GM18511 (cell line): Measurements from ENCODE around the gene BSDC1.

Experiments
- ATAC-seq: cut with Tn5 transposase; IDR thresholded peaks from one replicate; pipeline ENCODE4 v1.9.1; 2021; ENCODE audit warnings: mild to moderate bottlenecking, moderate library complexity; ENCODE audit not compliant: unreplicated experiment

Gene BSDC1

DNA sequence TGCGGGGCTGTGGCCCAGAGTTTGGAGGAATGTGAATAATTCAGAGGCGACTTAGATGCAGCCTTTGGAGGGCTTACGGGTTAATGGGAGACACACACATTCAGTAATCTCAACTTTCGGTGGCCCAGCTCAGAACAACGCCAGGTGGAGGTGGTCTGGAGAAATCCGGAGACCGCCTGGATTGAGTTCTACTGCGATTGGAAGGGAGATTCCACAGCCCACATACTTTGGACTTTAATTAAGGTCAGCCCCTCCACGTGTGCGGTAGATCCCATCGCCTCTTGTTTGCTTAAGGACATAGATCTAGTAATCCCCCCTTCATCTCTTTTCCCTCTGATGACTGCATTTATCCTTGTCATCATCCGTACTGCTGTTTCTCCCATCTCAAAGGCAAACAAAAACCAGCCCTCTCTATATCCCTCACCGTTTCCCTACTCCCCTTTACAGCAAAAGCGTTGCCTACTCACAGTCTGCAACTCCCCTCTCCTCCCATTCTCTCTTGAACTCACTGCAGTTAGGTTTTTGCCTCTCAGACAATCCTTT, 720 bp upstream of the BSDC1 start:
- no peak for ATAC-seq

DNA sequence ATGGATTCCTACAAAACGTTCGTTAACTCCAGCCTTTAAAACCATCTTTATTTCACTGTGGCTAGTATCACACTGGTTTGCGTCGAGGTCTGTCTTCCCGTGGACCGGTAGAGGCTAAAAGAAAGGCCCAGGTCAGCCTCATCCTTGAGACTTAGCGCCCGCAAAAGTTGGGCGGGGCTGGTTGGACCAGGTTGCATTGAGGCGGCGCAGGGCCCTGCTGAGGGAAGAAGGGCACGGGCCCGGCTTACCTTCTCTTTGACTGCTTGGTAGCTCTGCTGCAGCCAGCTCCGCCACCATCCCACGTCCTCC, 455 bp downstream of the BSDC1 start:
- peak; percentile 22 for ATAC-seq

DNA sequence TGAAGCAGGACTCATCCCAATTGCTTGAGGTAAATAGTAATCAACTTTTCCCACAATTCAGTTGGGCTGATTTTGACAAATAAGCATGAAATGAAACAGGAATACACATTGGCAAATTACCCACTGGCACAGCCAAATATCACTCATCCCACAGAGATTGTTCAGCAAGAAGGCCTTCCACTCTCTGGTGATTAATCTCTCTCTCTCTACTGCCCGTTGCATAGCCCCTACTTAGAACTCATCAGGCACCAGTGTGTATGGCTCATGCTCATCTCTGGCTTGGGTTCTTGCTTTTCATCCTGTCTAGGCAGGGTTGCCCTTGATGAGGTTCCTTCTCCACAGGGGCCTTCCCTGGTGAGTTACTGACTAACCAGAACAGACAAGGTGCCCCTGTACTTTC, 1.1 kb downstream of the BSDC1 start:
- ATAC-seq, result no peak

DNA sequence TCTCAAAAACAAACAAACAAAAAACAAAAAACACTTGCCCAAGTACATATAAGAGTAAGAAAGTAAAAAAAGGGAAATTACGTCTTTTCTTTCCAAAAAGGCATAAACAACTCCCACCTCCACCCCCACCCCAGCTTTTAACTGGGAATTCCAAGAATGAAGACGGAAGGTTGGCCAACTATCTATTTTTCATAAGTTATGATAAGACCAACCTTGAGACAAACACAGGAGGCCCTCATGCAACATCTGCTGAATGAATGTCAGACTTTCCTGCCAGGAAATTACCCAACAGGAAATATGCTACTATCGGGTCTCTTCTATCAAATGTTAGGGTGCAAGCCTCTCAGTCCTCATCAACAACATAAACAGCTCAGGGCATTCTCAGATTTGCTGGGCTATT, 1.9 kb downstream of the BSDC1 start:
- no peak for ATAC-seq

DNA sequence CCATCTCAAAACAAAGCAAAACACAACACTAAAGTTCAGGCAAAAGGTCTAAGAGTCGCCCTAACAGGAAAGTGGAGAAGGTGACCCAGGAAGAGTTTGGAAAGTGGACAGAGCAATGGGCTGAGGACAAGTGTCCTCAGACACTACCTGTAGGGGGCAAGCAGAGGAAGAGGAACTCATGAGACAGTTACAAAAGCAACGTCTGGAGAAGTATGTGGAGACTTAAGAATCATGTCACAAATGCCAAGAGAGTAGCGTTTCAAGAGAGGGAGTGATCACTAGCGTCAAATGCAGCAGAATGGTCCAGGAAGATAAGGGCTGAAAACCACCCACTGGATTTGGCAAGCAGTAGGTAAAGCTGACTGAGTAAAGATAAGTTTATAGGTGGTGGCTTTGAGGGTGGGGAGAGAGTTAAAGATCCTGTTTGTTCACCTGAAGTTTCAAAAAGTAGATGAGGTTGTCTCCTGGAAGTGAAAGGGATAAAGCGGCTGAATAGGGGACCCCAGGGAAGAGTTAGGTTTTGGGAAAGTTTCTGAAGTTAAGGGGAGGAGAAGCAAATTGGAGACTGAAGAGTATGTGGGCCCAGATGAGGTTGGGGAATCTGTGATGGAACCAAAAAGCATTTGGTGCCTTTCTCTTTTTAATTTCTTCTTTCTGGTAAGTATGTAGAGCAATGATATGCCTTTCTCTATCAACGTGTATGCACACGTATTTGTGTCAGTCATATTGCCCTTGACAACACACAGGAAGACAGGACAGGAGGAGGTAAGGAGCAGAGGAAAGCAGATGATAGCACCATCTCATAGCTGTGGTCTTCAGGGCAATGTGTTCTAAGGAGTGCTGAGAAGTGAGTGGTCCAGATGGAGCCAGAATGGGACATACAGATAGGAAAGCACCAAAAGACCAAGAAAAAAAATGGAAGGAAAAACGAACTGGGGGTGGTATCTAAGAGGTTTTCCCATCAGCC, 3.1 kb downstream of the BSDC1 start:
- ATAC-seq, result no peak

DNA sequence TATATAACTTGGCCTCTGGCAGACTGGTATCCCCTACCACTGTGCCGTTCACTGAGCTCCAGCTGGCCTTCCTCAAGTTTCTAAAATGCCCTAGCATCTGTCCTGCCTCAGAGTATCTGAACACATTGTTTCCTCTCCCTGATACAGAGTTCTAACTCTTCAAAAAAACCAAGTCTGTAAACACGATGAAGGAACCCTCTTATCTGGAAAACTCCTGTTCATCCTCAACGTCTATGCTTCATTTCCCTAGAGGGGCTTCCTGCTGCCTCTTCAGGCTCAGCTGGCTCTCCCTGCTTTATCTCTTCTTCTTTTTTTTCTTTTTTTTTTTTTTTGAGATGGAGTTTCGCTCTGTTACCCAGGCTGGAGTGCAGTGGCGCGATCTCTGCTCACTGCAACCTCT, 5.6 kb downstream of the BSDC1 start:
- ATAC-seq, result no peak

DNA sequence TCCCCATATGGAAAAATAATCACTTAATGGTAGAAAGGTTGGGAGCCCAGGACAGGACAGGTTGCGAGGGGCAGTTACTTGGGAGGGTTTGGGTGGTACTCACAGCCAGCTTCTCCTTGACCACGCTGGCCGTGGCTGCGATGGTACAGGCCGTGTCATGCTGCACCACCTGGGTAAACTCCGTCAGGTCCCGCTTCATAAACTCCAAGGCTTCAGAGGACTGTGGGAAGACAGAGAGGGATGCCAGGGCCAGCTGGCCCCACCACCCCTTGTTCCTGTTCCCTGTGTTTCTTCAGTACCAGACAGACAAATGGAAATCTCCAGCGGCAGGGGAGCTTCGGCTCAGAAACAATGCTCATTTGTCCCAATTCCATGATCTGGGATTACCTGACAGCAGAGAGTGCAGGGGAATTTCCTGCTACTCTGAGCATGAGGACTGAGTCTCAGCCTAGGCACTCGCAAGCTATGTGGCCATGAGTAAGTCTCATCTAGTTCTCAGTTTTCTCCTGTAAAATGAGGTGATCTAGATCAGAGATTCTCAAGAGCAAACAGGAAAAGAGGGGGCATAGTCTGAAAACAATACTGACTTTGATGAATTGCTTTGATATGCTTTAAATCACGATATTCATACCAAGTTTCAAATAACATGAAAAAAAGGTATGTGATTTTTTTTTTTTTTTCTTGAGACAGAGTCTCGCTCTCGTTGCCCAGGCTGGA, 7.4 kb downstream of the BSDC1 start:
- ATAC-seq, result no peak

DNA sequence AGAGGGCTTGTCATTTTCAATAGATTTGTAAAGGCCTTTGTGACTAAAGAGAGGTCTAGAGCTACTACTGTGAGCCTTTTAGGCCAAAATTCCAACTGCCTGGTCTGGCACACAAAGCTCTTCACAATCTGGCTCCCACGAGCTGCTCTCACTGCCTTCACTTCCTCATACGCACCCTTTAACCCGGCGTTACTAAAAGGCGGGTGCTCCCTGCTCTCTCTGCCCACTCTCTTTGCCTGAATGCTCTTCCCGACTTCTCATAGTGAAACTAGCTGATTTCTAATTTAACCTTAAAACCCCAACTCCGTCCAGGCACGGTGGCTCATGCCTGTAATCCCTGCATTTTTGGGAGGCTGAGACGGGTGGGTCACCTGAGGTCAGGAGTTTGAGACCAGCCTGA, 14.2 kb downstream of the BSDC1 start:
- ATAC-seq, result no peak

DNA sequence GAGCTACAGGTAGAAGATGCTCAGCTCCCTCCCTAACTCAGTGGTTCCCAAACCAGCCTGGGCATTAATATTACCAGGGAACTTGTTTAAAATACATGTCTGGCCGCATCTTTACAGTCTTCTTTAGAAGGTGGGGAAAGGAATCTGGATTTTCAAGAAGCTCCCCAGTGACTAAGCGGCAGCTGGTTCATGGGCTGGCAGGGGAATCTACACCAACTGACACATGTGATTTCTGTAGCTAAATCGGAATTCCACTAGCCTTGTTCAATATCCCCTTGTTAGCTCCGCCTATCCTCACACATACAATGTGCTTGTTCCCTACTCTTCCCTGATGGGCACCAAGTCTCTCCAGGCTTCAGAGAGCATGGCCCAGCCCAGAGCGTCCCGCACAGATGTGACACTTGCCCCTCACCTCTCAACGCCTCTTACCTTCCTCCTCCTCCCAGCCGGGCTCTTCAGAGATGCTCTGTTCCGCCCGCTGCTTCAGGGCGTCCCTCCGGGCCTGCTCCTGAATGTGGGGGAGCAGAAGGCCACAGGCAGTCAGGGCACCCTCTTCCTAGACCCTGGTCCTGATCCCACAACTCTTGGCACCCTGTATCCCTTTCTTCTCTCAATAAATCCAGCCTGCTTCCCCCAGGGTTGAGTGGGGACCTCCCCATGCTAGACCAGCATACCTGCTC, 16.6 kb downstream of the BSDC1 start:
- ATAC-seq, result no peak

DNA sequence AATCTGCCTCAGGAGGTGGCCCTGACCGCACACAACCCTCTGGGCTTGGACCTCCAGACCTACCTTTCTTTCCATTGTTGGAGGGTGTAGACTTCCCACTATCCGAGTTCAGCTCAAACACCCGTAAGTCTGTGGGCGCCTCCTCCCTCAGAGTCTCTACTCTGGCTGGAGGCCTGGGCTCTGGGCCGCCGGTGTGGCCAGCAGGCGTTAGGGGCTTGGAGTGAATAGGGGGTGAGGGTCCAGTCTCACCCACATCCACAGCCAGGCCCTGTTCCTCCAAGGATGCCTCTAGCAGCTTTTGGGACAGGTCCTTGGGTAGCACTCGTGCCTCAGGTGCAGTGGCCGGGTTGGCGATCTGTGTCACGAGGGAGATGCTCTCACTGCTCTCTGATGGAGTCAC, 18.0 kb downstream of the BSDC1 start:
- ATAC-seq, result no peak

DNA sequence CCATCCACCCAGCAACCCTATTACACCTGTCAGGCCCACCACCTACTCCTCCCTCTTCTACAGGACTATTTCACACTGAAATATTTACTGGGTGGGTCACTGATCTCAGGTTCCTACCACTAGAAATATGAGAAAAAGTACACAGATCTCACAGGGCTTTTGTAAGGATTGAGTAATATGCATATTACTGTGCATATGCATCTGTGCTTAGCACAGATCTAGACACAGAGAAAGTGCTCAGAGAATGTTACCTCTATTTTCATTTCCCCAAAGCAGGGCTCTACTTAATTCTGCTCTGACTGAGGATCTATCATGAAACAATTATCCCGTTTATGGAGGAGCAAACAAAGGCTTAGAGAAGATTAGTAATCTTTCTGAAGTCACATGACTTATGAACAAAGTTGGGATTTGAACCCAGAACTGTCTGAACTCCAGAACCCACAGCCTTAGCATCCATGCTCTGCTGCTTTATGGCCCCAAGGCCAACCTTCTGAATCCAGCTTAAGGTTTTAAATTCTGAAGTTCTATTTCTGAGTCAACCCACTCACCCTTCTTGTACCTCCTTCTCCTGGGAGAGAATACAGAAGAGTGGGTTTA, 20.1 kb downstream of the BSDC1 start:
- ATAC-seq, result no peak

DNA sequence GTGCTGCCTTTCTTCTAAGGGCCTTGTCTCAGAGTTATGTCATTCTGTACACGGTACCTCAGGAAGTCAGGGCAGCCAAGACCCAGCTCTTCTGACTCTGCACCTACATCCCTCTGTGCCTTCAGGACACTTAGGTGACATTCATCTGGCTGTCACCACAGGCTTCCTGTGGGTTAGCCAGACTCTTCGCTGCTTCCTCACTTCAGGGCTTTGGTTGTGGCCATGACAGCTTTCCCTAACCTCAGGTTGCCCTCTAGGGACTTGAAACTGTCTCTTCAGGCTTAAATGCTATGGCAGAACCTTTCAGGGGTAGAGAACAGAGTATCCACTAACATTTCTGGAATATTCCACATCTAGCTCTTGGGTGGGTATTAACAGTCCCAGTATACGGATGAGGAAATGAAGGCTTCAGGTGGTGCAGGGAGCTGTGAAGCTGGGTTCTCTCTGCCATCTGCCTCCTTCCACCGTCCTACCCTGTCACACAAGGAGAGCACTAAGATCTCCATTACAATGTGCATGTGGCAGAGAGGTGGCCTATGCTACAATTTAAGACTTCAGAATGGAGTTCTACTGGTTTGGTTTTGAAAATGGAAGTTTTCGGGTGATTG, 22.0 kb downstream of the BSDC1 start:
- no peak for ATAC-seq

DNA sequence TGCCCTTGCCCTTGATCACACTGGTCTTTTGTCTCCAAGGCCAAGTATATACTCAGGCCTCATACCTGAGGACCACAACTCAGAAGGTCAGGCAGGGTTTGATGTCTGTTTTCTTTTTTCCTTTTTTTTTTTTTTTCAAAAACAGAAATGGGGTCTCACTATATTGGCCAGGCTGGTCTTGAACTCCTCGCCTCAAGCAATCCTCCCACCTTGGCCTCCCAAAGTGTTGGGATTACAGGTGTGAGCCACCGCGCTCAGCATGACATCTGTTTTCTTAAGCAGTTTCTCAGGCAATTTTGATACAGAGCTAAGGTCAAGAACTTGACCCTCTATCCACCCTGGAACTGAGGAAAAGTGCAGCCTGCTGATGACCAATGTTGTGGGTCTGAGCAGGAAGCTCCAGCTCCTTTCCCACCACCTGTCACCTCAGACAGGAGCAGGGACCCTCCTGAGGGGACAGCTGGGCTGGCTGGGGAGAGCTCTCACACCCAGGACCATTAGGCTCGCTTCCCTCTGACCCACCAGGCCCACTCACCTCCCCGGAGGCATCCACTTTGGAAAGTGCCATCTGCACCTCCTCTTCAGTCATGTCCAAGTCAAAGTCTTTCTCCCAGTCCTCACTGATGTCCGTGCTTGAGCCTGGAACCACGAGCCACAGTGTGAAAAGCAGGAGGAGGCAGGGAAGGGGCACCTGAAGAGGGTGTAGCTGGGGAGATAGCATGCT, 26.2 kb downstream of the BSDC1 start:
- no peak for ATAC-seq

DNA sequence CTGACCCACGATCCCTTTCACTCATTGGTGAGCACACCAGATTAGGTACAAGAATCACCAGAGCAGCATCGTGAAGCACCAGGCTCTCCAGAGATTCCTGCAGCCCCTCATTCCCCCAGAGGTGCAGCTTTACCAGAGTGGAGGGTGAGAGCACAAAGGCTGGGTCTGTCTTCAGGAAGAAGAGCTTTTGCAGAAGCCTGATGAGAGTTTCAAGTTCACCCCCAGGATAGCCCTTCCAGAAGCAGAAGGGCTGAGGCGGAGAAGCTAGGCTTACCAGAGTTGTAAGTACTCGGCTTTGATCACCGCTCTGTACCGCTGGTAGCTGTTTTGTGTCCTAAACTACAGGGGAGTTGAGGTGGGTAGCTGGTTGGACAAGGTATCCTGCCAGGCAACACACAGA, 28.8 kb downstream of the BSDC1 start:
- ATAC-seq, result no peak

DNA sequence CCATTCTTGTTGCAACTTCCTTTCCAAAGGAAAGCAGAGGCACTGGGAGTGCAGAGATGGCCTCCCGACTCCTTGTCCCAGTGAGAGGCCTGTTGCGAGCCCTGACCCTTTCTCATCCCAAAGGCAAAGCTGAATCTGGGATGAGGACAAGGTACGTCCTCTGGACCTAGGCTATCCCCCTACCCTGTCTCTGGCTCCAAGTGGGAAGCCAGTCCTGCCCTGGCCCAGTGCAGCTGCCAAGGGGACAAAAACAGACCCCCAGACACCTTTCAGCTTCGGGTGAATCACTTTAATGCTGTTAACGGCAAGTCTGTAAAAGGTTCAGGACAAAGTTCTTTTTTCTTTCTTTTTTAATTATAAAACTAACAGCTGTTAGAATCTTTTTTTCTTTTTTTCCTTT, 29.4 kb downstream of the BSDC1 start:
- ATAC-seq, result no peak

DNA sequence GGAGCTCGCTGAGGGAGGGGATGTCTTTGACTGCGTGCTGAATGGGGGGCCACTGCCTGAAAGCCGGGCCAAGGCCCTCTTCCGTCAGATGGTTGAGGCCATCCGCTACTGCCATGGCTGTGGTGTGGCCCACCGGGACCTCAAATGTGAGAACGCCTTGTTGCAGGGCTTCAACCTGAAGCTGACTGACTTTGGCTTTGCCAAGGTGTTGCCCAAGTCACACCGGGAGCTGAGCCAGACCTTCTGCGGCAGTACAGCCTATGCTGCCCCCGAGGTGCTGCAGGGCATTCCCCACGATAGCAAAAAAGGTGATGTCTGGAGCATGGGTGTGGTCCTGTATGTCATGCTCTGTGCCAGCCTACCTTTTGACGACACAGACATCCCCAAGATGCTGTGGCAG, 30.5 kb downstream of the BSDC1 start:
- ATAC-seq, result no peak

DNA sequence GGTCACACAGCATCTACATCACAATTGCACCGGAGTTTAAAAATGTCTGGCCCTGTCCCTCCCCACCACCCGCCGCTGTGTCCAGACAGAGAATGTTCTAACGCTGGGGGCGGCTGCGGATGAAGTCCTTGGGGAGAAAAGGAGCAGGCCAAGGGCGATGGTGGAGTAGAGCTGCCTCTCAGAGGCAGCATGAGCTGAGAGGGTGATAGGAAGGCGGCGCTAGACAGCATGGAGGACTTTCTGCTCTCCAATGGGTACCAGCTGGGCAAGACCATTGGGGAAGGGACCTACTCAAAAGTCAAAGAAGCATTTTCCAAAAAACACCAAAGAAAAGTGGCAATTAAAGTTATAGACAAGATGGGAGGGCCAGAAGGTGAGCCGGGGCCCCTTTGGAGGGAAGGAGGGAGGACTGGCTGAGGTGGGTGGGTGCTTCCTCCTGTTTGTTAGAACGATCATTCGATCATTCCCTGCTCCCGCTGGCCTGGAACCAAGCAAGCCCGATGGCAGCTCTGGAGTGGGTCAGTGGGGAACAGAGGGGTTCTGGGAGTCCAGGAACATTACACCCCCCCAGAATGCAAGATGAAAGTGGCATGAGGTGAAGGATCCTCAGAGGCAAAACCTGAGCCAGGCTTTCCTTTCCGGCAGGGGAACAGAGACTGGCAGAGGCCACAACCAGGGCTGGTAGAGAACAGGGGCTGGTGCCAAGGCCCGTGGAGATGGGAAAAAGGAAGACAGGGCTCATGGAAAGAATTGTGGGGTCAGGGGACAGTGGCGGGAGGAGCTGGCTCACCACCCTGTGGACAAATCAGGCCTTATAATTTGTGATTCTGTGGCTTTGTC, 31.5 kb downstream of the BSDC1 start, which contains the start of the genes FAM229A and TSSK3:
FAM229A (minus strand) TSS at position 12 of the 840 bp plus-strand sequence. CDS start 394 bp downstream, outside the sequence.
TSSK3 (plus strand) TSS at position 66 of the 840 bp plus-strand sequence; CDS start at position 229, 163 bp downstream.
- ATAC-seq, result no peak

DNA sequence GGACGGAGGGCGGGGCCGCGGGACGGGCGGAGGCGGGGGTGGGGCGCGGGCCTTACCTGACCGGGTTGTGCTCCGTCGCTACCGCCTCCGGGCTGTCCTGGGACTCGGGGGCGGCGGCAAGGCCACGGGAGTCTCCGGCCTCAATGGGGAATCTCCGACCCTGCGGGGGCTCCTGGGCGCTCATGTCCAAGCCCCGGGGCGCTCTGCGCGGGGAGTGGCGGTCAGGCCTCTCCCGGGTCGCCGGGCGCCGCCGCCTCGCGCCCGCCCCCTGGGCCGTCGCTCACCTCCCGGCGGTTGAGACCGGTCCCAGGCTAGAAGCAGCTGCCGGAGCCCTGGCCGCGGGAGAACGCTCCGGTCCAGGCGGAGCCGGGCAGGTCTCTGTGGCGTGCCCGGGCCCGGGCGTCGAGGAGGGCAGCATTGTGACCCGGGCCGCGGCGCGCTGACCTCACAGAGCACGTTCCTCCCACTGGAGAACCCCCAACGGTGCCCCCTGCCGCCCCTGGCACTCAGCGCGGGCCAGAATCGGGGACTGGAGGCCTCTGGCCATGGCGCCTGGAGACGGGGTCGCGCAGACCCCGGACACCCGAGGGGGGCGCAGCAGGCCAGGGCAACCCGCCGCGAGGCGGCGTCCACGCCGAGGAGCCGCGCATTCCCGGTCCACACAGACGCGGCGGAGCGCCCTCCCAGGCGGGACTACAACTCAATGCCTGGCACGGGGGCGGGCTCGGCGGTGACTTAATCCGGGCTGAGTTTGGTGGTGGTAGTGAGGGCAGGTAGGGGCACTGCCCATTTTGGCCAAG, 32.4 kb downstream of the BSDC1 start:
- no peak for ATAC-seq
